HCT116 (cell line): ENCODE data around the gene RABGEF1. TPM values are rescaled to one million over a fixed set of nuclear protein-coding genes. Genes with fewer than 3 reads are reported as not detected.

Experiments
- ATAC-seq: fragments of 200-7000 bp; cut with Tn5 transposase; 2 replicates; pipeline ENCODE4 v1.9.1; 2020; ENCODE audit warnings: mild to moderate bottlenecking, moderate library complexity
- BruUV-seq: library from RNA; stranded (reverse); fragments of 400-500 nt; replicated peaks from 2 replicates; lab custom pipeline; 2021; lab: Mats Ljungman, UMichigan
- CTCF ChIA-PET: fragments of 300-600 bp; sonication (Branson Sonifier 250); formaldehyde crosslinking; loops from one replicate; lab custom pipeline; 2021; ENCODE audit warnings: antibody characterized with exemption; lab: Charles Lee
- POLR2A ChIA-PET: fragments of 300-600, 350-600 bp; sonication (Branson Sonifier 250); formaldehyde crosslinking; loops from one replicate; lab custom pipeline; 2021; ENCODE audit warnings: antibody characterized with exemption; lab: Charles Lee
- RAD21 ChIA-PET, 2 experiments: fragments of 300-600 bp; sonication (Branson Sonifier 250); formaldehyde crosslinking; loops; one replicate each; lab custom pipeline; 2023; ENCODE audit warnings: low total read pairs in 2 of 2; ENCODE audit not compliant: uncharacterized antibody in 2 of 2, unreplicated experiment in 2 of 2, low non-redundant PET in 1 of 2; lab: Charles Lee
- DNase-seq: peaks from one replicate; pipeline ENCODE4 v3.0.0-alpha.2; 2010; ENCODE audit warnings: low read depth, low spot score
- H2AFZ ChIP-seq: fragments of 200-600 bp; shearing (Covaris generic), sonication (generic); 2 replicates; pipeline ENCODE4 v1.6.1; 2017; ENCODE audit warnings: low read depth, mixed run types, mixed read lengths, antibody characterized with exemption, low read length; ENCODE audit not compliant: poor library complexity, severe bottlenecking
- H3K27ac ChIP-seq: 2 replicates; pipeline ENCODE4 v1.5.1; 2012; ENCODE audit warnings: low read depth, low read length
- H3K27me3 ChIP-seq: fragments of 200-600 bp; sonication (generic); 2 replicates; pipeline ENCODE4 v1.6.1; 2016; ENCODE audit warnings: mixed run types, low read length, mixed read lengths; ENCODE audit not compliant: insufficient read depth
- H3K36me3 ChIP-seq, 2 experiments: fragments of 200-500 bp in 1 of 2; fragments of 200-600 bp in 1 of 2; sonication (Bioruptor generic) in 1 of 2; sonication (generic) in 1 of 2; 2 replicates each; pipeline versions ENCODE4 v1.5.1 to v1.6.1; 2014 to 2016; ENCODE audit warnings: low read length in 2 of 2, inconsistent platforms in 1 of 2, mixed read lengths in 1 of 2, mixed run types in 1 of 2; ENCODE audit not compliant: insufficient read depth in 2 of 2, control insufficient read depth in 1 of 2
- H3K4me1 ChIP-seq, 2 experiments: fragments of 200-600 bp in 1 of 2; sonication (generic) in 1 of 2; 2 replicates each; pipeline versions ENCODE4 v1.5.1 to v1.6.1; 2012 to 2017; ENCODE audit warnings: low read length in 2 of 2, inconsistent platforms in 1 of 2, mild to moderate bottlenecking in 1 of 2, mixed read lengths in 1 of 2, mixed run types in 1 of 2, moderate library complexity in 1 of 2; ENCODE audit not compliant: insufficient read depth in 2 of 2, control insufficient read depth in 1 of 2
- H3K4me2 ChIP-seq: fragments of 200-600 bp; sonication (generic); 2 replicates; pipeline ENCODE4 v1.6.1; 2017; ENCODE audit warnings: mixed run types, low read length, mixed read lengths
- H3K4me3 ChIP-seq, 2 experiments: fragments of 200-600 bp in 1 of 2; sonication (generic) in 1 of 2; replicated peaks in 1 of 2; 2 replicates each; pipeline ENCODE4 v1.5.1; 2011 to 2016; ENCODE audit warnings: low read length in 2 of 2, control low read depth in 1 of 2, low read depth in 1 of 2, mild to moderate bottlenecking in 1 of 2, mixed read lengths in 1 of 2, mixed run types in 1 of 2
- H3K79me2 ChIP-seq: fragments of 200-600 bp; sonication (generic); 2 replicates; pipeline ENCODE4 v1.6.1; 2017; ENCODE audit warnings: mild to moderate bottlenecking, mixed run types, low read length, moderate library complexity, mixed read lengths; ENCODE audit not compliant: insufficient read depth
- H3K9ac ChIP-seq: fragments of 200-600 bp; sonication (generic); 2 replicates; pipeline ENCODE4 v1.6.1; 2016; ENCODE audit warnings: low read length, mixed read lengths
- H3K9me2 ChIP-seq: fragments of 200-600 bp; sonication (generic), shearing (Covaris generic); 2 replicates; pipeline ENCODE4 v1.6.1; 2017; ENCODE audit warnings: mixed run types, mild to moderate bottlenecking, moderate library complexity; ENCODE audit not compliant: insufficient read depth
- H3K9me3 ChIP-seq, 2 experiments: fragments of 200-500 bp in 1 of 2; fragments of 200-600 bp in 1 of 2; sonication (Bioruptor generic) in 1 of 2; sonication (generic) in 1 of 2; 2 replicates each; pipeline ENCODE4 v1.6.1; 2014 to 2017; ENCODE audit warnings: low read length in 2 of 2, mixed read lengths in 2 of 2, inconsistent platforms in 1 of 2, low read depth in 1 of 2, mild to moderate bottlenecking in 1 of 2, mixed run types in 1 of 2, moderate library complexity in 1 of 2; ENCODE audit not compliant: control insufficient read depth in 1 of 2, insufficient read depth in 1 of 2
- H4K20me1 ChIP-seq: fragments of 200-600 bp; sonication (generic), shearing (Covaris generic); 2 replicates; pipeline ENCODE4 v1.6.1; 2017; ENCODE audit warnings: mixed run types, mild to moderate bottlenecking, moderate library complexity; ENCODE audit not compliant: insufficient read depth
- CBX3 ChIP-seq: IDR thresholded peaks from 2 replicates; pipeline ENCODE4 v1.6.1; 2012; ENCODE audit warnings: low read depth
- EZH2 ChIP-seq: fragments of 200-600 bp; sonication (generic); IDR thresholded peaks from 2 replicates; pipeline ENCODE4 v1.6.1; 2017; ENCODE audit warnings: antibody characterized with exemption, mixed run types
- FOSL1 ChIP-seq: IDR thresholded peaks from 2 replicates; pipeline ENCODE4 v1.6.1; 2012; ENCODE audit warnings: low read depth
- MAX ChIP-seq: IDR thresholded peaks from 2 replicates; pipeline ENCODE4 v1.6.1; 2012
- POLR2A ChIP-seq: IDR thresholded peaks from 2 replicates; pipeline ENCODE4 v1.7.0; 2011; ENCODE audit warnings: borderline replicate concordance; ENCODE audit not compliant: insufficient read depth, insufficient read length; ENCODE audit errors: extremely low read depth
- POLR2AphosphoS5 ChIP-seq: IDR thresholded peaks from 2 replicates; pipeline ENCODE4 v1.6.1; 2011; ENCODE audit warnings: mild to moderate bottlenecking, low read depth, low read length, moderate library complexity
- REST ChIP-seq: IDR thresholded peaks from 2 replicates; pipeline ENCODE4 v1.6.1; 2012; ENCODE audit warnings: low read depth
- SP1 ChIP-seq: IDR thresholded peaks from 2 replicates; pipeline ENCODE4 v1.6.1; 2012; ENCODE audit warnings: low read depth
- SRF ChIP-seq: IDR thresholded peaks from 2 replicates; pipeline ENCODE4 v1.6.1; 2012; ENCODE audit warnings: low read depth
- TCF7L2 ChIP-seq: IDR thresholded peaks from 2 replicates; pipeline ENCODE4 v1.7.0; 2011; ENCODE audit warnings: borderline replicate concordance, inconsistent platforms; ENCODE audit not compliant: insufficient read depth, insufficient read length; ENCODE audit errors: extremely low read depth
- ZBTB33 ChIP-seq: IDR thresholded peaks from 2 replicates; pipeline ENCODE4 v1.6.1; 2011; ENCODE audit warnings: mild to moderate bottlenecking, low read length, moderate library complexity; ENCODE audit not compliant: insufficient replicate concordance; ENCODE audit errors: extremely low read depth
- ZNF274 ChIP-seq: fragments of 200-500 bp; sonication (Bioruptor generic); IDR thresholded peaks from 2 replicates; pipeline ENCODE4 v1.6.1; 2014; ENCODE audit warnings: mild to moderate bottlenecking, low read depth, low read length, inconsistent platforms
- intact Hi-C: fragments of 100-400 bp; cut with micrococcal nuclease; formaldehyde crosslinking; loops from 2 replicates; pipeline ENCODE4 v1.10.0; 2022
- total RNA-seq: library from RNA; stranded (reverse); gene quantifications from one replicate; pipeline ENCODE4 v1.2.1, GENCODE V29; 2021; ENCODE audit not compliant: unreplicated experiment

Gene RABGEF1
- total RNA-seq, 1 experiment from 2014 or later: 22.9 TPM

GRCh38 chr7:66769833-66770512, 29.4 kb downstream of the RABGEF1 start:
- no peak overlapping the region for H3K4me3 ChIP-seq
- H3K27me3 ChIP-seq: no peaks in the 10 kb centered on the region
- H2AFZ ChIP-seq: no peak overlapping the region
- H3K9ac ChIP-seq: no peak overlapping the region
- ChIA-PET CTCF (no interaction called here), RAD21 (no interaction called here), POLR2A (no interaction called here)
- peaks cover 0 to 8% of the 10 kb centered on the region in 2 experiments; a peak in 2 of 4 replicates for H3K36me3 ChIP-seq
- no peaks in the 10 kb centered on the region for H3K9me3 ChIP-seq
- no peaks in the 10 kb centered on the region; the same call in 1 of the 2 replicates for H4K20me1 ChIP-seq
- H3K79me2 ChIP-seq: peaks cover 43% of the 10 kb centered on the region
- no peak overlapping the region for H3K27ac ChIP-seq
- H3K9me2 ChIP-seq: no peaks in the 10 kb centered on the region
- no peak for DNase-seq
- no peak overlapping the region for H3K4me2 ChIP-seq
- intact Hi-C loops: no loop called here
- no TSS peak for BruUV-seq
- TF ChIP-seq EZH2 (no peak), MAX (no peak), ZBTB33 (no peak), FOSL1 (no peak), POLR2AphosphoS5 (no peak), POLR2A (no peak), CBX3 (no peak), ZNF274 (no peak), TCF7L2 (no peak), SRF (no peak), SP1 (no peak), REST (no peak)
- no peaks in the 10 kb centered on the region for H3K4me1 ChIP-seq
- ATAC-seq: no peak
